ENCODE measurements around the gene GM2A. TPM values are rescaled to one million over a fixed set of nuclear protein-coding genes. Genes with fewer than 3 reads are reported as not detected.
"Not testable (repeated sequence)": the region's sequence is repeated elsewhere in the genome, so short reads cannot be mapped to it uniquely, and the experiment has no call there.

GM2A gene
- polyA plus RNA-seq, 1 of the 3 experiments (the other 2 are of a cell fraction): 8.0 TPM

GRCh38 chr5:151239237-151239861 is 13.6 kb upstream of the GM2A start (continued):
- TF ChIP-seq, protein P1, sequence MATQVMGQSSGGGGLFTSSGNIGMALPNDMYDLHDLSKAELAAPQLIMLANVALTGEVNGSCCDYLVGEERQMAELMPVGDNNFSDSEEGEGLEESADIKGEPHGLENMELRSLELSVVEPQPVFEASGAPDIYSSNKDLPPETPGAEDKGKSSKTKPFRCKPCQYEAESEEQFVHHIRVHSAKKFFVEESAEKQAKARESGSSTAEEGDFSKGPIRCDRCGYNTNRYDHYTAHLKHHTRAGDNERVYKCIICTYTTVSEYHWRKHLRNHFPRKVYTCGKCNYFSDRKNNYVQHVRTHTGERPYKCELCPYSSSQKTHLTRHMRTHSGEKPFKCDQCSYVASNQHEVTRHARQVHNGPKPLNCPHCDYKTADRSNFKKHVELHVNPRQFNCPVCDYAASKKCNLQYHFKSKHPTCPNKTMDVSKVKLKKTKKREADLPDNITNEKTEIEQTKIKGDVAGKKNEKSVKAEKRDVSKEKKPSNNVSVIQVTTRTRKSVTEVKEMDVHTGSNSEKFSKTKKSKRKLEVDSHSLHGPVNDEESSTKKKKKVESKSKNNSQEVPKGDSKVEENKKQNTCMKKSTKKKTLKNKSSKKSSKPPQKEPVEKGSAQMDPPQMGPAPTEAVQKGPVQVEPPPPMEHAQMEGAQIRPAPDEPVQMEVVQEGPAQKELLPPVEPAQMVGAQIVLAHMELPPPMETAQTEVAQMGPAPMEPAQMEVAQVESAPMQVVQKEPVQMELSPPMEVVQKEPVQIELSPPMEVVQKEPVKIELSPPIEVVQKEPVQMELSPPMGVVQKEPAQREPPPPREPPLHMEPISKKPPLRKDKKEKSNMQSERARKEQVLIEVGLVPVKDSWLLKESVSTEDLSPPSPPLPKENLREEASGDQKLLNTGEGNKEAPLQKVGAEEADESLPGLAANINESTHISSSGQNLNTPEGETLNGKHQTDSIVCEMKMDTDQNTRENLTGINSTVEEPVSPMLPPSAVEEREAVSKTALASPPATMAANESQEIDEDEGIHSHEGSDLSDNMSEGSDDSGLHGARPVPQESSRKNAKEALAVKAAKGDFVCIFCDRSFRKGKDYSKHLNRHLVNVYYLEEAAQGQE (IDR thresholded peaks at IDR 0.05; ENCODE audit: low read depth, low read length): no peak
- TF ChIP-seq FOSL2 (IDR thresholded peaks at IDR 0.05; ENCODE audit: borderline replicate concordance, low read depth) (no peak), GATA2 (CRISPR knock-in tag; IDR thresholded peaks at IDR 0.05) (no peak), JUND (IDR thresholded peaks at IDR 0.05) (no peak), SIN3A (IDR thresholded peaks at IDR 0.05; ENCODE audit: borderline replicate concordance, low read depth, low read length) (no peak), TEAD4 (IDR thresholded peaks at IDR 0.05; ENCODE audit: borderline replicate concordance, insufficient read depth) (no peak), RAD21 (IDR thresholded peaks at IDR 0.05; ENCODE audit: low read length) (peak; percentile 76), YY1 (IDR thresholded peaks at IDR 0.05; ENCODE audit: low read depth) (no peak), TAF1 (IDR thresholded peaks at IDR 0.05; ENCODE audit: borderline replicate concordance, low read depth, low read length) (no peak), FOXJ3 (CRISPR knock-in tag; IDR thresholded peaks at IDR 0.05) (no peak), EP300 (IDR thresholded peaks at IDR 0.05; ENCODE audit: borderline replicate concordance in 1 of 2, low read depth in 1 of 2, low read length in 1 of 2) (no peak), POLR2AphosphoS5 (IDR thresholded peaks at IDR 0.05; ENCODE audit: low read depth, low read length) (no peak)
- TF ChIP-seq, protein P2, sequence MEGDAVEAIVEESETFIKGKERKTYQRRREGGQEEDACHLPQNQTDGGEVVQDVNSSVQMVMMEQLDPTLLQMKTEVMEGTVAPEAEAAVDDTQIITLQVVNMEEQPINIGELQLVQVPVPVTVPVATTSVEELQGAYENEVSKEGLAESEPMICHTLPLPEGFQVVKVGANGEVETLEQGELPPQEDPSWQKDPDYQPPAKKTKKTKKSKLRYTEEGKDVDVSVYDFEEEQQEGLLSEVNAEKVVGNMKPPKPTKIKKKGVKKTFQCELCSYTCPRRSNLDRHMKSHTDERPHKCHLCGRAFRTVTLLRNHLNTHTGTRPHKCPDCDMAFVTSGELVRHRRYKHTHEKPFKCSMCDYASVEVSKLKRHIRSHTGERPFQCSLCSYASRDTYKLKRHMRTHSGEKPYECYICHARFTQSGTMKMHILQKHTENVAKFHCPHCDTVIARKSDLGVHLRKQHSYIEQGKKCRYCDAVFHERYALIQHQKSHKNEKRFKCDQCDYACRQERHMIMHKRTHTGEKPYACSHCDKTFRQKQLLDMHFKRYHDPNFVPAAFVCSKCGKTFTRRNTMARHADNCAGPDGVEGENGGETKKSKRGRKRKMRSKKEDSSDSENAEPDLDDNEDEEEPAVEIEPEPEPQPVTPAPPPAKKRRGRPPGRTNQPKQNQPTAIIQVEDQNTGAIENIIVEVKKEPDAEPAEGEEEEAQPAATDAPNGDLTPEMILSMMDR (IDR thresholded peaks at IDR 0.05): peak; percentile 77

DNA sequence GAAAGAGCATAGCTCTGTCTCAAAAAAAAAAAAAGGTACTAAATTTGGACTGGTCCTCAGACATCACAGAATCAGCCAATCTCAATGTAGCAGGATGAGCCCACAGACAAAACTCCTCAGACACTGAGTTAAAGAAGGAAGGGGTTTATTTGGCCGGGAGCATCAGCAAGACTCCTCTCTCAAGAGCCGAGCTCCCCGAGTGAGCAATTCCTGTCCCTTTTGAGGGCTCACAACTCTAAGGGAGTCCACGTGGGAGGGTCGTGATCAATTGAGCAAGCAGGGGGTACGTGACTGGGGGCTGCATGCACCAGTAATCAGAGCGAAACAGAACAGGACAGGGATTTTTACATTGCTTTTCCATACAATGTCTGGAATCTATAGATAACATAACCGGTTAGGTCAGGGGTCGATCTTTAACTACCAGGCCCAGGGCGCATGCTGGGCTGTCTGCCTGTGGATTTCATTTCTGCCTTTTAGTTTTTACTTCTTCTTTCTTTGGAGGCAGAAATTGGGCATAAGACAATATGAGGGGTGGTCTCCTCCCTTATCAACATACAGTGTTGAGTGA is 12.6 kb upstream of the GM2A start:
- H3K4me2 ChIP-seq; H3K4me3 ChIP-seq (ENCODE audit: low read depth in 2 of 2, low read length in 1 of 2); H2AFZ ChIP-seq (ENCODE audit: low read depth); H3K4me1 ChIP-seq (ENCODE audit: control insufficient read depth in 1 of 2, insufficient read depth in 2 of 2, low read depth in 1 of 2, low read length in 1 of 2); H3K79me2 ChIP-seq (ENCODE audit: insufficient read depth); POLR2A ChIA-PET; DNase-seq; H3K27ac ChIP-seq (ENCODE audit: low read depth in 2 of 2, low read length in 1 of 2); H3K9me3 ChIP-seq; H3F3A ChIP-seq (replicated peaks; ENCODE audit: insufficient read depth); H3K9me2 ChIP-seq; H3K36me3 ChIP-seq (replicated peaks in 1 of 2; ENCODE audit: control insufficient read depth in 1 of 2, insufficient read depth in 2 of 2, low read length in 1 of 2); H3K9ac ChIP-seq; H4K20me1 ChIP-seq (ENCODE audit: insufficient read depth); H3K27me3 ChIP-seq (ENCODE audit: insufficient read depth): not testable (repeated sequence)
- CTCF ChIA-PET: interaction anchor here (0.6 to 4.1 kb wide), 13 partner anchors 9 to 762 kb away, joined by 3 to 32 read pairs (median 6); partner anchors contain the start of gene CCDC69
- WGBS (ENCODE audit: low lambda C conversion rate): 60% methylated on average over 10 of the region's 10 CpGs

Measured in SK-N-SH (cell line).